ENCODE measurements around the gene WWOX.

Gene WWOX

GRCh38 chr16:78105517-78105916 lies 6.1 kb downstream of the WWOX start:
- DNase-seq (ENCODE audit: low read depth), result no peak

GRCh38 chr16:78106686-78107085 lies 7.2 kb downstream of the WWOX start:
- DNase-seq (ENCODE audit: low read depth), result no peak

GRCh38 chr16:78108451-78108850 lies 9.0 kb downstream of the WWOX start:
- no peak for DNase-seq (ENCODE audit: low read depth)

GRCh38 chr16:78113258-78113657 lies 13.8 kb downstream of the WWOX start:
- DNase-seq (ENCODE audit: low read depth), result no peak

GRCh38 chr16:78115659-78116058 lies 16.2 kb downstream of the WWOX start:
- DNase-seq (ENCODE audit: low read depth), result no peak

- no peak for DNase-seq (ENCODE audit: low read depth)
Measured at GRCh38 chr16:78116946-78117345, 17.5 kb downstream of the WWOX start.

- DNase-seq (ENCODE audit: low read depth), result no peak
Measured at GRCh38 chr16:78117391-78117790, 17.9 kb downstream of the WWOX start.

- DNase-seq (ENCODE audit: low read depth), result no peak
Measured at GRCh38 chr16:78118469-78119025, 19.1 kb downstream of the WWOX start.

- DNase-seq (ENCODE audit: low read depth), result no peak
Measured at GRCh38 chr16:78122774-78123315, 23.4 kb downstream of the WWOX start.

- DNase-seq (ENCODE audit: low read depth), result no peak
Measured at GRCh38 chr16:78125112-78125844, 25.8 kb downstream of the WWOX start.

GRCh38 chr16:78126662-78127061 lies 27.2 kb downstream of the WWOX start:
- no peak for DNase-seq (ENCODE audit: low read depth)

- no peak for DNase-seq (ENCODE audit: low read depth)
Measured at GRCh38 chr16:78127130-78127529, 27.7 kb downstream of the WWOX start.

- DNase-seq (ENCODE audit: low read depth), result no peak
Measured at GRCh38 chr16:78128913-78129312, 29.5 kb downstream of the WWOX start.

GRCh38 chr16:78129349-78129748 lies 29.9 kb downstream of the WWOX start:
- DNase-seq (ENCODE audit: low read depth), result no peak

GRCh38 chr16:78130083-78130608 lies 30.7 kb downstream of the WWOX start:
- DNase-seq (ENCODE audit: low read depth), result no peak

GRCh38 chr16:78130950-78131349 lies 31.5 kb downstream of the WWOX start:
- DNase-seq (ENCODE audit: low read depth), result no peak

GRCh38 chr16:78133919-78134318 lies 34.5 kb downstream of the WWOX start:
- DNase-seq (ENCODE audit: low read depth), result no peak

GRCh38 chr16:78134944-78135619 lies 35.6 kb downstream of the WWOX start:
- no peak for DNase-seq (ENCODE audit: low read depth)

GRCh38 chr16:78137179-78137578 lies 37.7 kb downstream of the WWOX start:
- DNase-seq (ENCODE audit: low read depth), result no peak

- DNase-seq (ENCODE audit: low read depth), result no peak
Measured at GRCh38 chr16:78137782-78138616, 38.5 kb downstream of the WWOX start.

GRCh38 chr16:78140818-78141466 lies 41.5 kb downstream of the WWOX start:
- no peak for DNase-seq (ENCODE audit: low read depth)

All from CMK (cell line).